ENCODE results near the gene LIN9.
"Not testable (repeated sequence)": the region's sequence is repeated elsewhere in the genome, so short reads cannot be mapped to it uniquely, and the experiment has no call there.

LIN9 gene

GRCh38 chr1:226342656-226343055 is 33.7 kb upstream of the LIN9 start:
- no peak overlapping the region for H3K27ac ChIP-seq (ENCODE audit: low read length)
- no peaks in the 10 kb centered on the region for H3K4me1 ChIP-seq (ENCODE audit: insufficient read depth, low read length)
- no peaks in the 10 kb centered on the region for H3K36me3 ChIP-seq (ENCODE audit: insufficient read depth, low read depth, low read length)
- no peaks in the 10 kb centered on the region for H3K27me3 ChIP-seq (ENCODE audit: insufficient read depth, low read length)
- H3K9me3 ChIP-seq (ENCODE audit: insufficient read depth, low read depth, low read length) = no peaks in the 10 kb centered on the region
- no peak overlapping the region for H3K4me3 ChIP-seq (ENCODE audit: low read length)
- no peak overlapping the region for H3K9ac ChIP-seq (ENCODE audit: low read depth, low read length)

- H3K27me3 ChIP-seq (ENCODE audit: insufficient read depth, low read length); H3K36me3 ChIP-seq (ENCODE audit: insufficient read depth, low read depth, low read length); H3K9me3 ChIP-seq (ENCODE audit: insufficient read depth, low read depth, low read length); H3K9ac ChIP-seq (ENCODE audit: low read depth, low read length); H3K4me1 ChIP-seq (ENCODE audit: insufficient read depth, low read length); H3K4me3 ChIP-seq (ENCODE audit: low read length); H3K27ac ChIP-seq (ENCODE audit: low read length): not testable (repeated sequence)
Observed at GRCh38 chr1:226340111-226340510, 31.1 kb upstream of the LIN9 start.

GRCh38 chr1:226337276-226337875 is 28.4 kb upstream of the LIN9 start:
- Histone ChIP-seq H3K9ac (ENCODE audit: low read depth, low read length) (no peak overlapping the region), H3K27ac (ENCODE audit: low read length) (no peak overlapping the region), H3K4me3 (ENCODE audit: low read length) (no peak overlapping the region)

GRCh38 chr1:226335661-226336060 is 26.7 kb upstream of the LIN9 start:
- H3K4me3 ChIP-seq (ENCODE audit: low read length) = no peak overlapping the region
- H3K27ac ChIP-seq (ENCODE audit: low read length) = no peak overlapping the region
- H3K9ac ChIP-seq (ENCODE audit: low read depth, low read length) = no peak overlapping the region
- H3K9me3 ChIP-seq (ENCODE audit: insufficient read depth, low read depth, low read length) = no peaks in the 10 kb centered on the region
- no peaks in the 10 kb centered on the region for H3K36me3 ChIP-seq (ENCODE audit: insufficient read depth, low read depth, low read length)
- no peaks in the 10 kb centered on the region for H3K27me3 ChIP-seq (ENCODE audit: insufficient read depth, low read length)
- H3K4me1 ChIP-seq (ENCODE audit: insufficient read depth, low read length) = no peaks in the 10 kb centered on the region

More at GRCh38 chr1:226337276-226337875, 28.4 kb upstream of the LIN9 start:
- Histone ChIP-seq H3K4me1 (ENCODE audit: insufficient read depth, low read length) (no peaks in the 10 kb centered on the region), H3K36me3 (ENCODE audit: insufficient read depth, low read depth, low read length) (no peaks in the 10 kb centered on the region), H3K27me3 (ENCODE audit: insufficient read depth, low read length) (no peaks in the 10 kb centered on the region), H3K9me3 (ENCODE audit: insufficient read depth, low read depth, low read length) (no peaks in the 10 kb centered on the region)

- Histone ChIP-seq H3K4me3 (ENCODE audit: low read length) (peak overlapping the region; percentile 35), H3K9me3 (ENCODE audit: insufficient read depth, low read depth, low read length) (no peaks in the 10 kb centered on the region), H3K27me3 (ENCODE audit: insufficient read depth, low read length) (no peaks in the 10 kb centered on the region), H3K27ac (ENCODE audit: low read length) (no peak overlapping the region), H3K9ac (ENCODE audit: low read depth, low read length) (no peak overlapping the region), H3K36me3 (ENCODE audit: insufficient read depth, low read depth, low read length) (no peaks in the 10 kb centered on the region), H3K4me1 (ENCODE audit: insufficient read depth, low read length) (no peaks in the 10 kb centered on the region)
Observed at GRCh38 chr1:226332947-226333346, 24.0 kb upstream of the LIN9 start.

GRCh38 chr1:226329237-226329636 is 20.3 kb upstream of the LIN9 start:
- Histone ChIP-seq H3K4me3 (ENCODE audit: low read length) (no peak overlapping the region), H3K4me1 (ENCODE audit: insufficient read depth, low read length) (no peaks in the 10 kb centered on the region), H3K9ac (ENCODE audit: low read depth, low read length) (no peak overlapping the region), H3K36me3 (ENCODE audit: insufficient read depth, low read depth, low read length) (no peaks in the 10 kb centered on the region), H3K27ac (ENCODE audit: low read length) (no peak overlapping the region), H3K9me3 (ENCODE audit: insufficient read depth, low read depth, low read length) (no peaks in the 10 kb centered on the region), H3K27me3 (ENCODE audit: insufficient read depth, low read length) (no peaks in the 10 kb centered on the region)

GRCh38 chr1:226327761-226328162 is 18.8 kb upstream of the LIN9 start:
- no peaks in the 10 kb centered on the region for H3K36me3 ChIP-seq (ENCODE audit: insufficient read depth, low read depth, low read length)
- no peaks in the 10 kb centered on the region for H3K27me3 ChIP-seq (ENCODE audit: insufficient read depth, low read length)
- H3K4me3 ChIP-seq (ENCODE audit: low read length) = no peak overlapping the region
- no peaks in the 10 kb centered on the region for H3K9me3 ChIP-seq (ENCODE audit: insufficient read depth, low read depth, low read length)
- H3K4me1 ChIP-seq (ENCODE audit: insufficient read depth, low read length) = no peaks in the 10 kb centered on the region
- no peak overlapping the region for H3K9ac ChIP-seq (ENCODE audit: low read depth, low read length)
- H3K27ac ChIP-seq (ENCODE audit: low read length) = no peak overlapping the region

- no peaks in the 10 kb centered on the region for H3K4me1 ChIP-seq (ENCODE audit: insufficient read depth, low read length)
- H3K27me3 ChIP-seq (ENCODE audit: insufficient read depth, low read length) = no peaks in the 10 kb centered on the region
- no peak overlapping the region for H3K27ac ChIP-seq (ENCODE audit: low read length)
Observed at GRCh38 chr1:226325178-226325577, 16.2 kb upstream of the LIN9 start.

GRCh38 chr1:226324479-226324878 is 15.5 kb upstream of the LIN9 start:
- Histone ChIP-seq H3K9me3 (ENCODE audit: insufficient read depth, low read depth, low read length) (no peaks in the 10 kb centered on the region), H3K27ac (ENCODE audit: low read length) (no peak overlapping the region), H3K9ac (ENCODE audit: low read depth, low read length) (no peak overlapping the region), H3K27me3 (ENCODE audit: insufficient read depth, low read length) (no peaks in the 10 kb centered on the region), H3K4me1 (ENCODE audit: insufficient read depth, low read length) (no peaks in the 10 kb centered on the region), H3K36me3 (ENCODE audit: insufficient read depth, low read depth, low read length) (no peaks in the 10 kb centered on the region), H3K4me3 (ENCODE audit: low read length) (no peak overlapping the region)

More at GRCh38 chr1:226325178-226325577, 16.2 kb upstream of the LIN9 start:
- H3K9me3 ChIP-seq (ENCODE audit: insufficient read depth, low read depth, low read length) = no peaks in the 10 kb centered on the region
- H3K4me3 ChIP-seq (ENCODE audit: low read length) = no peak overlapping the region
- H3K9ac ChIP-seq (ENCODE audit: low read depth, low read length) = no peak overlapping the region
- no peaks in the 10 kb centered on the region for H3K36me3 ChIP-seq (ENCODE audit: insufficient read depth, low read depth, low read length)

GRCh38 chr1:226322986-226323385 is 14.0 kb upstream of the LIN9 start:
- Histone ChIP-seq H3K9ac (ENCODE audit: low read depth, low read length) (no peak overlapping the region), H3K9me3 (ENCODE audit: insufficient read depth, low read depth, low read length) (no peaks in the 10 kb centered on the region), H3K36me3 (ENCODE audit: insufficient read depth, low read depth, low read length) (no peaks in the 10 kb centered on the region), H3K27me3 (ENCODE audit: insufficient read depth, low read length) (no peaks in the 10 kb centered on the region), H3K27ac (ENCODE audit: low read length) (no peak overlapping the region), H3K4me1 (ENCODE audit: insufficient read depth, low read length) (no peaks in the 10 kb centered on the region), H3K4me3 (ENCODE audit: low read length) (no peak overlapping the region)

- Histone ChIP-seq H3K27me3 (ENCODE audit: insufficient read depth, low read length) (no peaks in the 10 kb centered on the region), H3K36me3 (ENCODE audit: insufficient read depth, low read depth, low read length) (no peaks in the 10 kb centered on the region), H3K9ac (ENCODE audit: low read depth, low read length) (no peak overlapping the region)
Observed at GRCh38 chr1:226320930-226321329, 12.0 kb upstream of the LIN9 start.

GRCh38 chr1:226318471-226318870 is 9.5 kb upstream of the LIN9 start:
- Histone ChIP-seq H3K27me3 (ENCODE audit: insufficient read depth, low read length) (no peaks in the 10 kb centered on the region), H3K4me1 (ENCODE audit: insufficient read depth, low read length) (no peaks in the 10 kb centered on the region), H3K9ac (ENCODE audit: low read depth, low read length) (no peak overlapping the region), H3K36me3 (ENCODE audit: insufficient read depth, low read depth, low read length) (no peaks in the 10 kb centered on the region), H3K27ac (ENCODE audit: low read length) (no peak overlapping the region), H3K4me3 (ENCODE audit: low read length) (no peak overlapping the region), H3K9me3 (ENCODE audit: insufficient read depth, low read depth, low read length) (no peaks in the 10 kb centered on the region)

More at GRCh38 chr1:226320930-226321329, 12.0 kb upstream of the LIN9 start:
- Histone ChIP-seq H3K27ac (ENCODE audit: low read length) (no peak overlapping the region), H3K9me3 (ENCODE audit: insufficient read depth, low read depth, low read length) (no peaks in the 10 kb centered on the region), H3K4me1 (ENCODE audit: insufficient read depth, low read length) (no peaks in the 10 kb centered on the region), H3K4me3 (ENCODE audit: low read length) (no peak overlapping the region)

Data from iPS-20b (cell line).